Measurements from ENCODE around the gene GALNS. TPM values are rescaled to one million over a fixed set of nuclear protein-coding genes. Genes with fewer than 3 reads are reported as not detected.

The GALNS gene
- total RNA-seq, 1 experiment from 2014 or later, result 81.6 TPM

DNA sequence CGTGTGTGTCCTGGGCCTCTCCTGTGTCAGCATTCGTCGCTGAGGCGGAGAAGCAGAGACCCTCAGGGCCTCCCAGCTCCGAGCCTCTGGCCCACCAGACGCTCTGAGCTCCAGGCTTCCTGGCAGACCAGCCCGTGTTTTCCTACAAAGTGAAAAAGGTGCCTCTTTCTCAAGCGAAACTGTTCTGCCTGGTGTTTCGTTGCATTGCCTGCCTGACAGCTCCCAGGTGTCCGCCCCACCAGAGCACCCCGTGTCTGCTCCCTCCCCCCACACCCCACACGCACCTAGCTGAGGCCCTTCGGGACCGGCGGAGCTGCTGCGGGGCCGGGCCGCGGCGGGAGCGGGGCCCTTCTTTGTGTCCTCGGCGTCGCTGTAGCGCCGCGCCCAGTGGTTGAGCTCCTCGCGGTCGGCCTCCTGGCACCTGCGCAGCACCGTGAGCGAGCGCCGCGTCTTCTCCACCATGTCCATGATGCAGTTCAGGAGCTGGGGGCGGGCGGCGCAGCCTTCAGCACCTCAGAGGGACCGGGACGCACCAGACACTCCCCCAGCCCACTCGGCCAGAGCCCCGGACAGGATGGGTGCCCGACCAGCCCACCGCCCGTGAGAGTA, 24.4 kb upstream of the GALNS start:
- H3K27ac ChIP-seq (ENCODE audit: low read length), result no peak overlapping the region
- BruUV-seq (replicated peaks), result no TSS peak
- intact Hi-C loops (cut with micrococcal nuclease; ENCODE audit: unreplicated experiment), result no loop called here
- H3K27me3 ChIP-seq (ENCODE audit: control insufficient read depth, insufficient read depth, low read length), result no peaks in the 10 kb centered on the region
- H3K4me3 ChIP-seq (ENCODE audit: low read depth in 2 of 2, low read length in 2 of 2), result no peak overlapping the region
- DNase-seq (ENCODE audit: low read depth, low spot score), result no peak
- no peak for ATAC-seq
- CTCF ChIA-PET, result no interaction called here
- H3K36me3 ChIP-seq (ENCODE audit: control insufficient read depth, insufficient read depth, low read length), result no peaks in the 10 kb centered on the region
- H3K4me1 ChIP-seq (ENCODE audit: control insufficient read depth, insufficient read depth, low read length), result no peaks in the 10 kb centered on the region
- in situ Hi-C loops (cut with HindIII; ENCODE audit: low pct_unique_long_range_greater_than_20kb, low sequenced_read_pairs), result no loop called here
- TF ChIP-seq, protein P1, sequence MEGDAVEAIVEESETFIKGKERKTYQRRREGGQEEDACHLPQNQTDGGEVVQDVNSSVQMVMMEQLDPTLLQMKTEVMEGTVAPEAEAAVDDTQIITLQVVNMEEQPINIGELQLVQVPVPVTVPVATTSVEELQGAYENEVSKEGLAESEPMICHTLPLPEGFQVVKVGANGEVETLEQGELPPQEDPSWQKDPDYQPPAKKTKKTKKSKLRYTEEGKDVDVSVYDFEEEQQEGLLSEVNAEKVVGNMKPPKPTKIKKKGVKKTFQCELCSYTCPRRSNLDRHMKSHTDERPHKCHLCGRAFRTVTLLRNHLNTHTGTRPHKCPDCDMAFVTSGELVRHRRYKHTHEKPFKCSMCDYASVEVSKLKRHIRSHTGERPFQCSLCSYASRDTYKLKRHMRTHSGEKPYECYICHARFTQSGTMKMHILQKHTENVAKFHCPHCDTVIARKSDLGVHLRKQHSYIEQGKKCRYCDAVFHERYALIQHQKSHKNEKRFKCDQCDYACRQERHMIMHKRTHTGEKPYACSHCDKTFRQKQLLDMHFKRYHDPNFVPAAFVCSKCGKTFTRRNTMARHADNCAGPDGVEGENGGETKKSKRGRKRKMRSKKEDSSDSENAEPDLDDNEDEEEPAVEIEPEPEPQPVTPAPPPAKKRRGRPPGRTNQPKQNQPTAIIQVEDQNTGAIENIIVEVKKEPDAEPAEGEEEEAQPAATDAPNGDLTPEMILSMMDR (IDR thresholded peaks at IDR 0.05), result no peak
- no peak for TF ChIP-seq TCF7L2 (IDR thresholded peaks at IDR 0.05; ENCODE audit: low read depth, low read length)
- H3K9me3 ChIP-seq (ENCODE audit: control insufficient read depth, insufficient read depth, low read depth, low read length), result no peaks in the 10 kb centered on the region
- POLR2A ChIA-PET, result no interaction called here

DNA sequence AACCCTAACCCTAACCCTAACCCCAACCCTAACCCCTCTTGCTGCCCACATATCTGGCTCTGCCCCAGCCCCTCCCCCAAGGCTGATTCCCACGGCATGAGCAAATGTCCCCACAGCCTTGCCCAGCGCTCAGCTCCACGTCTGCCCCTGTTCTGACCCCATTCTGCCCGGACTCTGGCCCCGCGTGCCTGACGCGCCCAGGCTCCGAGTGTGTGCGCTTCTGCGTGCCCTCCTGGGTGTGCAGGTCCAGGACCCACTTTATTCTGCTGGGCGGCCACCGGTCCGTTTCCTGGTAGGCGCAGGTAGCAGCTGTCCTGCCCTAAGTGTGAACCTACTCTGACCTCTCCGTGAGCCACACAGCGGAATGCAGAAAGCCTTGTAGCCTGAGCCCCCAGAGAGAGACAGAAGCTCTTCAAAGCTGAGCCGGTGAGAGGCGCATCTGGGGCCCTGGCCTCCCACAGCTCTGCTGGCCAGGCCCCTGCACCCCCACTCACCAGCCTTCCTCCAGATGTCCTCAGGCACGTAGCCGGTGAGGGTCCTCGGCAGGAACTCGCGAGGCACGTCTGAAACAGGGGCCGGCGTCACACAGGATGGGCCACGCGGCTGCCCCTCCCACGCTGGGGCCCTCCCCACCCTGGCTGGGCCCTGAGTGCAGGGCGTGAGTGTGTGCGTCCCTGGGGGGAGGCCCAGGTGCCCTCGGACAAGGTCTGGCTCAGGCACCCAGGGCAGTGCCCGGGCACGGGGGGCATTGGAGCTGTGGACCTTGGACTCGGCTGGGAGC, 23.7 kb upstream of the GALNS start:
- DNase-seq (ENCODE audit: low read depth, low spot score) (no peak), ATAC-seq (no peak)
- POLR2A ChIA-PET, result interaction anchor here (0.6 kb wide), 1 partner anchor 208 kb away, joined by 3 read pairs; no protein-coding TSS in a partner anchor
- Histone ChIP-seq H3K27me3 (ENCODE audit: control insufficient read depth, insufficient read depth, low read length) (no peaks in the 10 kb centered on the region), H3K9me3 (ENCODE audit: control insufficient read depth, insufficient read depth, low read depth, low read length) (no peaks in the 10 kb centered on the region), H3K36me3 (ENCODE audit: control insufficient read depth, insufficient read depth, low read length) (no peaks in the 10 kb centered on the region), H3K4me3 (ENCODE audit: low read depth in 2 of 2, low read length in 2 of 2) (no peak overlapping the region), H3K4me1 (ENCODE audit: control insufficient read depth, insufficient read depth, low read length) (no peaks in the 10 kb centered on the region), H3K27ac (ENCODE audit: low read length) (no peak overlapping the region)
- no TSS peak for BruUV-seq (replicated peaks)
- intact Hi-C loops (cut with micrococcal nuclease; ENCODE audit: unreplicated experiment), result no loop called here
- in situ Hi-C loops (cut with HindIII; ENCODE audit: low pct_unique_long_range_greater_than_20kb, low sequenced_read_pairs), result no loop called here
- TF ChIP-seq, protein P2, sequence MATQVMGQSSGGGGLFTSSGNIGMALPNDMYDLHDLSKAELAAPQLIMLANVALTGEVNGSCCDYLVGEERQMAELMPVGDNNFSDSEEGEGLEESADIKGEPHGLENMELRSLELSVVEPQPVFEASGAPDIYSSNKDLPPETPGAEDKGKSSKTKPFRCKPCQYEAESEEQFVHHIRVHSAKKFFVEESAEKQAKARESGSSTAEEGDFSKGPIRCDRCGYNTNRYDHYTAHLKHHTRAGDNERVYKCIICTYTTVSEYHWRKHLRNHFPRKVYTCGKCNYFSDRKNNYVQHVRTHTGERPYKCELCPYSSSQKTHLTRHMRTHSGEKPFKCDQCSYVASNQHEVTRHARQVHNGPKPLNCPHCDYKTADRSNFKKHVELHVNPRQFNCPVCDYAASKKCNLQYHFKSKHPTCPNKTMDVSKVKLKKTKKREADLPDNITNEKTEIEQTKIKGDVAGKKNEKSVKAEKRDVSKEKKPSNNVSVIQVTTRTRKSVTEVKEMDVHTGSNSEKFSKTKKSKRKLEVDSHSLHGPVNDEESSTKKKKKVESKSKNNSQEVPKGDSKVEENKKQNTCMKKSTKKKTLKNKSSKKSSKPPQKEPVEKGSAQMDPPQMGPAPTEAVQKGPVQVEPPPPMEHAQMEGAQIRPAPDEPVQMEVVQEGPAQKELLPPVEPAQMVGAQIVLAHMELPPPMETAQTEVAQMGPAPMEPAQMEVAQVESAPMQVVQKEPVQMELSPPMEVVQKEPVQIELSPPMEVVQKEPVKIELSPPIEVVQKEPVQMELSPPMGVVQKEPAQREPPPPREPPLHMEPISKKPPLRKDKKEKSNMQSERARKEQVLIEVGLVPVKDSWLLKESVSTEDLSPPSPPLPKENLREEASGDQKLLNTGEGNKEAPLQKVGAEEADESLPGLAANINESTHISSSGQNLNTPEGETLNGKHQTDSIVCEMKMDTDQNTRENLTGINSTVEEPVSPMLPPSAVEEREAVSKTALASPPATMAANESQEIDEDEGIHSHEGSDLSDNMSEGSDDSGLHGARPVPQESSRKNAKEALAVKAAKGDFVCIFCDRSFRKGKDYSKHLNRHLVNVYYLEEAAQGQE (IDR thresholded peaks at IDR 0.05; ENCODE audit: insufficient read depth in 1 of 2, low read depth in 2 of 2, low read length in 1 of 2), result no peak
- no peak for TF ChIP-seq POLR2AphosphoS5 (IDR thresholded peaks at IDR 0.05; ENCODE audit: low read depth, low read length)
- TF ChIP-seq TCF7L2 (IDR thresholded peaks at IDR 0.05; ENCODE audit: low read depth, low read length), result no peak
- TF ChIP-seq SIN3A (IDR thresholded peaks at IDR 0.05; ENCODE audit: borderline replicate concordance, insufficient read depth, low read depth, low read length), result no peak
- TF ChIP-seq, protein P1 (IDR thresholded peaks at IDR 0.05), result no peak
- CTCF ChIA-PET, result interaction anchor here (0.6 kb wide), 1 partner anchor 40 kb away, joined by 3 read pairs; no protein-coding TSS in a partner anchor

All from Panc1 (cell line).